SU-DHL-6 (cell line): Measurements from ENCODE around the gene CTTNBP2NL.

Experiments used
- EZH2phosphoT487 ChIP-seq: fragments of 200-600 bp; sonication (generic), shearing (Covaris generic); conservative IDR thresholded peaks from 2 replicates; pipeline ENCODE4 v1.6.1; 2018; ENCODE audit warnings: mild to moderate bottlenecking, antibody characterized with exemption, low read length, moderate library complexity, mixed read lengths
- TF ChIP-seq, protein P1 (sequence below): fragments of 200-600 bp; sonication (generic); IDR thresholded peaks from one replicate; pipeline ENCODE4 v1.5.1; 2017; ENCODE audit warnings: antibody characterized with exemption, mild to moderate bottlenecking, low read length, moderate library complexity; ENCODE audit not compliant: insufficient read depth, poor library complexity, severe bottlenecking

DNA sequence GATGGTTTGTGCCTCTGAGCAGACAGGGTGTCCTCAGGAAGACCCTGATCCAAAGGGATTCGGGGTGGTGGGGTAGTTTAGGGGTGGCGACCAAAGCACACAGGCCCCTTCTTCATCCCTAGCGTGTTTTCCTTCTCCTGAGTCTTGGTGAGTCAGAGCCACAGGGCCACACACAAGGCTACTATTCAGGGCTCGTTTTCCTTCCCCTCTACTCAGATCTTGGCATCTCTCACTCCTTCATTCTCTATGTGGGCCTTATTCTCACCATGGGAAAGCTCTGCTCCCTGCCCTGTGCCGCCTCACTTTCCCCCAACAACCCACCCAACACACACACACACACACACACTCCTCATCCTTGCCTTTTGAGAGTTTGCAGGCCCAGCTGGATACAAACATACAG, 69.1 kb downstream of the CTTNBP2NL start:
- TF ChIP-seq, protein P1, sequence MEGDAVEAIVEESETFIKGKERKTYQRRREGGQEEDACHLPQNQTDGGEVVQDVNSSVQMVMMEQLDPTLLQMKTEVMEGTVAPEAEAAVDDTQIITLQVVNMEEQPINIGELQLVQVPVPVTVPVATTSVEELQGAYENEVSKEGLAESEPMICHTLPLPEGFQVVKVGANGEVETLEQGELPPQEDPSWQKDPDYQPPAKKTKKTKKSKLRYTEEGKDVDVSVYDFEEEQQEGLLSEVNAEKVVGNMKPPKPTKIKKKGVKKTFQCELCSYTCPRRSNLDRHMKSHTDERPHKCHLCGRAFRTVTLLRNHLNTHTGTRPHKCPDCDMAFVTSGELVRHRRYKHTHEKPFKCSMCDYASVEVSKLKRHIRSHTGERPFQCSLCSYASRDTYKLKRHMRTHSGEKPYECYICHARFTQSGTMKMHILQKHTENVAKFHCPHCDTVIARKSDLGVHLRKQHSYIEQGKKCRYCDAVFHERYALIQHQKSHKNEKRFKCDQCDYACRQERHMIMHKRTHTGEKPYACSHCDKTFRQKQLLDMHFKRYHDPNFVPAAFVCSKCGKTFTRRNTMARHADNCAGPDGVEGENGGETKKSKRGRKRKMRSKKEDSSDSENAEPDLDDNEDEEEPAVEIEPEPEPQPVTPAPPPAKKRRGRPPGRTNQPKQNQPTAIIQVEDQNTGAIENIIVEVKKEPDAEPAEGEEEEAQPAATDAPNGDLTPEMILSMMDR: no peak
- TF ChIP-seq EZH2phosphoT487: no peak
